Measurements from ENCODE around the gene NTN1. TPM values are rescaled to one million over a fixed set of nuclear protein-coding genes. Genes with fewer than 3 reads are reported as not detected.

NTN1 gene
- total and polyA plus RNA-seq, 2 donors, result 2.0 to 2.4 TPM

GRCh38 chr17:9227819-9228407 is 206.6 kb downstream of the NTN1 start:
- no peak for DNase-seq (ENCODE audit: low read depth in 6 of 9, low spot score in 9 of 9)
- H3K9me3 ChIP-seq (ENCODE audit: control insufficient read depth in 2 of 2, insufficient read depth in 1 of 2, low read length in 1 of 2), result peaks cover 0 to 4% of the 10 kb centered on the region in 2 donors
- peaks cover 0 to 21% of the 10 kb centered on the region in 2 donors for H3K27me3 ChIP-seq (ENCODE audit: control insufficient read depth in 2 of 2, insufficient read depth in 1 of 2, low read length in 1 of 2)
- peak overlapping the region in 1 of 2 donors; percentile 44 for H3K27ac ChIP-seq (ENCODE audit: low read depth in 1 of 2, low read length in 1 of 2)
- H3K4me1 ChIP-seq (ENCODE audit: control insufficient read depth in 2 of 2, insufficient read depth in 2 of 2, low read length in 2 of 2), result peaks cover 41 to 67% of the 10 kb centered on the region in 2 donors
- H3K36me3 ChIP-seq (ENCODE audit: control insufficient read depth in 2 of 2, insufficient read depth in 2 of 2, low read length in 1 of 2), result no peaks in the 10 kb centered on the region
- H3K4me3 ChIP-seq (ENCODE audit: low read length in 2 of 2), result no peak overlapping the region
- WGBS, result 87% methylated on average over 13 of the region's 13 CpGs

GRCh38 chr17:9228408-9229159 is 207.3 kb downstream of the NTN1 start:
- Histone ChIP-seq H3K27me3 (ENCODE audit: control insufficient read depth in 2 of 2, insufficient read depth in 1 of 2, low read length in 1 of 2) (peaks cover 0 to 27% of the 10 kb centered on the region in 2 donors), H3K9me3 (ENCODE audit: control insufficient read depth in 2 of 2, insufficient read depth in 1 of 2, low read length in 1 of 2) (peaks cover 0 to 4% of the 10 kb centered on the region in 2 donors), H3K36me3 (ENCODE audit: control insufficient read depth in 2 of 2, insufficient read depth in 2 of 2, low read length in 1 of 2) (no peaks in the 10 kb centered on the region), H3K4me1 (ENCODE audit: control insufficient read depth in 2 of 2, insufficient read depth in 2 of 2, low read length in 2 of 2) (peaks cover 48 to 73% of the 10 kb centered on the region in 2 donors), H3K4me3 (ENCODE audit: low read length in 2 of 2) (no peak overlapping the region), H3K27ac (ENCODE audit: low read depth in 1 of 2, low read length in 1 of 2) (peak overlapping the region in 1 of 2 donors; percentile 44)
- peak in 1 of 9 donors; percentile 42 for DNase-seq (ENCODE audit: low read depth in 6 of 9, low spot score in 9 of 9)
- WGBS, result 86% methylated on average over 16 of the region's 16 CpGs

- peaks cover 48 to 73% of the 10 kb centered on the region in 2 donors for H3K4me1 ChIP-seq (ENCODE audit: control insufficient read depth in 2 of 2, insufficient read depth in 2 of 2, low read length in 2 of 2)
- peaks cover 0 to 34% of the 10 kb centered on the region in 2 donors for H3K27me3 ChIP-seq (ENCODE audit: control insufficient read depth in 2 of 2, insufficient read depth in 1 of 2, low read length in 1 of 2)
- H3K4me3 ChIP-seq (ENCODE audit: low read length in 2 of 2), result no peak overlapping the region
- H3K9me3 ChIP-seq (ENCODE audit: control insufficient read depth in 2 of 2, insufficient read depth in 1 of 2, low read length in 1 of 2), result peaks cover 0 to 4% of the 10 kb centered on the region in 2 donors
- no peaks in the 10 kb centered on the region for H3K36me3 ChIP-seq (ENCODE audit: control insufficient read depth in 2 of 2, insufficient read depth in 2 of 2, low read length in 1 of 2)
- WGBS, result 90% methylated on average over 20 of the region's 20 CpGs
- H3K27ac ChIP-seq (ENCODE audit: low read depth in 1 of 2, low read length in 1 of 2), result no peak overlapping the region
- DNase-seq (ENCODE audit: low read depth in 6 of 9, low spot score in 9 of 9), result no peak
Observed at GRCh38 chr17:9229160-9229825, 208.0 kb downstream of the NTN1 start.

- WGBS, result 96% methylated on average over 9 of the region's 9 CpGs
- Histone ChIP-seq H3K27me3 (ENCODE audit: control insufficient read depth in 2 of 2, insufficient read depth in 1 of 2, low read length in 1 of 2) (peaks cover 0 to 37% of the 10 kb centered on the region in 2 donors), H3K36me3 (ENCODE audit: control insufficient read depth in 2 of 2, insufficient read depth in 2 of 2, low read length in 1 of 2) (no peaks in the 10 kb centered on the region), H3K4me1 (ENCODE audit: control insufficient read depth in 2 of 2, insufficient read depth in 2 of 2, low read length in 2 of 2) (peaks cover 46 to 73% of the 10 kb centered on the region in 2 donors), H3K9me3 (ENCODE audit: control insufficient read depth in 2 of 2, insufficient read depth in 1 of 2, low read length in 1 of 2) (peaks cover 0 to 4% of the 10 kb centered on the region in 2 donors), H3K27ac (ENCODE audit: low read depth in 1 of 2, low read length in 1 of 2) (no peak overlapping the region), H3K4me3 (ENCODE audit: low read length in 2 of 2) (no peak overlapping the region)
- no peak for DNase-seq (ENCODE audit: low read depth in 6 of 9, low spot score in 9 of 9)
Observed at GRCh38 chr17:9229826-9230201, 208.5 kb downstream of the NTN1 start.

GRCh38 chr17:9230346-9230745 is 209.0 kb downstream of the NTN1 start:
- no peaks in the 10 kb centered on the region for H3K36me3 ChIP-seq (ENCODE audit: control insufficient read depth in 2 of 2, insufficient read depth in 2 of 2, low read length in 1 of 2)
- H3K4me3 ChIP-seq (ENCODE audit: low read length in 2 of 2), result no peak overlapping the region
- peaks cover 44 to 68% of the 10 kb centered on the region in 2 donors for H3K4me1 ChIP-seq (ENCODE audit: control insufficient read depth in 2 of 2, insufficient read depth in 2 of 2, low read length in 2 of 2)
- H3K27me3 ChIP-seq (ENCODE audit: control insufficient read depth in 2 of 2, insufficient read depth in 1 of 2, low read length in 1 of 2), result peaks cover 0 to 37% of the 10 kb centered on the region in 2 donors
- no peak for DNase-seq (ENCODE audit: low read depth in 6 of 9, low spot score in 9 of 9)
- 87% methylated on average over 15 of the region's 15 CpGs for WGBS
- H3K9me3 ChIP-seq (ENCODE audit: control insufficient read depth in 2 of 2, insufficient read depth in 1 of 2, low read length in 1 of 2), result peaks cover 0 to 4% of the 10 kb centered on the region in 2 donors
- no peak overlapping the region for H3K27ac ChIP-seq (ENCODE audit: low read depth in 1 of 2, low read length in 1 of 2)

- no peak for DNase-seq (ENCODE audit: low read depth in 6 of 9, low spot score in 9 of 9)
- H3K4me1 ChIP-seq (ENCODE audit: control insufficient read depth in 2 of 2, insufficient read depth in 2 of 2, low read length in 2 of 2), result peaks cover 39 to 63% of the 10 kb centered on the region in 2 donors
- no peak overlapping the region for H3K27ac ChIP-seq (ENCODE audit: low read depth in 1 of 2, low read length in 1 of 2)
- peaks cover 0 to 4% of the 10 kb centered on the region in 2 donors for H3K9me3 ChIP-seq (ENCODE audit: control insufficient read depth in 2 of 2, insufficient read depth in 1 of 2, low read length in 1 of 2)
- H3K27me3 ChIP-seq (ENCODE audit: control insufficient read depth in 2 of 2, insufficient read depth in 1 of 2, low read length in 1 of 2), result peaks cover 0 to 37% of the 10 kb centered on the region in 2 donors
- H3K36me3 ChIP-seq (ENCODE audit: control insufficient read depth in 2 of 2, insufficient read depth in 2 of 2, low read length in 1 of 2), result no peaks in the 10 kb centered on the region
- WGBS, result 98% methylated on average over 11 of the region's 11 CpGs
- no peak overlapping the region for H3K4me3 ChIP-seq (ENCODE audit: low read length in 2 of 2)
Observed at GRCh38 chr17:9230861-9231260, 209.6 kb downstream of the NTN1 start.

GRCh38 chr17:9231449-9232154 is 210.3 kb downstream of the NTN1 start:
- Histone ChIP-seq H3K27ac (ENCODE audit: low read depth in 1 of 2, low read length in 1 of 2) (no peak overlapping the region), H3K4me1 (ENCODE audit: control insufficient read depth in 2 of 2, insufficient read depth in 2 of 2, low read length in 2 of 2) (peaks cover 32 to 57% of the 10 kb centered on the region in 2 donors), H3K27me3 (ENCODE audit: control insufficient read depth in 2 of 2, insufficient read depth in 1 of 2, low read length in 1 of 2) (peaks cover 0 to 39% of the 10 kb centered on the region in 2 donors), H3K9me3 (ENCODE audit: control insufficient read depth in 2 of 2, insufficient read depth in 1 of 2, low read length in 1 of 2) (peaks cover 0 to 4% of the 10 kb centered on the region in 2 donors), H3K36me3 (ENCODE audit: control insufficient read depth in 2 of 2, insufficient read depth in 2 of 2, low read length in 1 of 2) (no peaks in the 10 kb centered on the region), H3K4me3 (ENCODE audit: low read length in 2 of 2) (no peak overlapping the region)
- WGBS, result 97% methylated on average over 23 of the region's 23 CpGs
- no peak for DNase-seq (ENCODE audit: low read depth in 6 of 9, low spot score in 9 of 9)

- WGBS, result 87% methylated on average over 6 of the region's 6 CpGs
- H3K4me1 ChIP-seq (ENCODE audit: control insufficient read depth in 2 of 2, insufficient read depth in 2 of 2, low read length in 2 of 2), result peaks cover 27 to 54% of the 10 kb centered on the region in 2 donors
- H3K36me3 ChIP-seq (ENCODE audit: control insufficient read depth in 2 of 2, insufficient read depth in 2 of 2, low read length in 1 of 2), result no peaks in the 10 kb centered on the region
- H3K27me3 ChIP-seq (ENCODE audit: control insufficient read depth in 2 of 2, insufficient read depth in 1 of 2, low read length in 1 of 2), result peaks cover 0 to 40% of the 10 kb centered on the region in 2 donors
- DNase-seq (ENCODE audit: low read depth in 6 of 9, low spot score in 9 of 9), result no peak
- H3K9me3 ChIP-seq (ENCODE audit: control insufficient read depth in 2 of 2, insufficient read depth in 1 of 2, low read length in 1 of 2), result peaks cover 0 to 4% of the 10 kb centered on the region in 2 donors
- no peak overlapping the region for H3K27ac ChIP-seq (ENCODE audit: low read depth in 1 of 2, low read length in 1 of 2)
- no peak overlapping the region for H3K4me3 ChIP-seq (ENCODE audit: low read length in 2 of 2)
Observed at GRCh38 chr17:9232155-9232475, 210.8 kb downstream of the NTN1 start.

All from thymus (tissue), 11 donors.